HepG2 (cell line): ENCODE results near the gene PPARA.

Experiments
- CTCF ChIP-seq: sonication (generic); formaldehyde crosslinking; IDR thresholded peaks from 2 replicates; pipeline ENCODE4 v1.5.0; 2020; ENCODE audit warnings: mild to moderate bottlenecking, missing genetic modification reagents, moderate library complexity
- HBP1 ChIP-seq: IDR thresholded peaks from 2 replicates; pipeline ENCODE4 v1.6.1; 2016; ENCODE audit warnings: low read depth, control low read depth
- HIVEP1 ChIP-seq: sonication (generic); formaldehyde crosslinking; IDR thresholded peaks from 2 replicates; pipeline ENCODE4 v1.4.0; 2020; ENCODE audit warnings: mild to moderate bottlenecking, missing genetic modification reagents
- JUND ChIP-seq: sonication (generic); formaldehyde crosslinking; IDR thresholded peaks from 2 replicates; pipeline ENCODE4 v1.8.0; 2022; ENCODE audit warnings: mild to moderate bottlenecking, missing genetic modification reagents
- KLF15 ChIP-seq: sonication (generic); formaldehyde crosslinking; IDR thresholded peaks from 2 replicates; pipeline ENCODE4 v1.8.1; 2023; ENCODE audit warnings: borderline replicate concordance, mild to moderate bottlenecking, inconsistent platforms, missing genetic modification reagents, mixed read lengths
- TFAP4 ChIP-seq: sonication (generic); IDR thresholded peaks from 2 replicates; pipeline ENCODE4 v1.6.1; 2016; ENCODE audit warnings: low read depth, borderline replicate concordance

GRCh38 chr22:46173152-46173551 is 22.8 kb downstream of the PPARA start:
- no peak for TF ChIP-seq KLF15 (CRISPR knock-in tag)
- no peak for TF ChIP-seq CTCF (CRISPR knock-in tag)
- no peak for TF ChIP-seq TFAP4
- no peak for TF ChIP-seq HBP1 (CRISPR knock-in tag)
- no peak for TF ChIP-seq HIVEP1 (CRISPR knock-in tag)
- TF ChIP-seq JUND (CRISPR knock-in tag), result no peak
